ENCODE results near the gene ADAMTS12.
"Not testable (repeated sequence)": the region's sequence is repeated elsewhere in the genome, so short reads cannot be mapped to it uniquely, and the experiment has no call there.

DNA sequence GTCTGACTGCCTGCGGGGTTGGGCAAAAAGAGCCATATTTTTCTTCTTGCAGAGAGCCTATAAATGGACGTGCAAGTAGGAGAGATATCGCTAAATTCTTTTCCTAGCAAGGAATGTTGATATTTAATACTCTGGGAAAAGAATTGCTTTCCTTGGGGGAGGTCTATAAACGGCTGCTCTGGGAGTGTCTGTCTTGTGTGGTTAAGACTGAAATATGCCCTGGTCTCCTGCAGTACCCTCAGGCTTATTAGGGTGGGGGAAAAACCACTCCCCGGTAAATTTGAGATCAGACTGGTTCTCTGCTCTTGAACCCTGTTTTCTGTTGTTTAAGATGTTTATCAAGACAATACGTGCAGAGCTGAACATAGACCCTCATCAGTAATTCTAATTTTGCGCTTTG lies 14.5 kb upstream of the ADAMTS12 start:
- TF ChIP-seq, protein P1, sequence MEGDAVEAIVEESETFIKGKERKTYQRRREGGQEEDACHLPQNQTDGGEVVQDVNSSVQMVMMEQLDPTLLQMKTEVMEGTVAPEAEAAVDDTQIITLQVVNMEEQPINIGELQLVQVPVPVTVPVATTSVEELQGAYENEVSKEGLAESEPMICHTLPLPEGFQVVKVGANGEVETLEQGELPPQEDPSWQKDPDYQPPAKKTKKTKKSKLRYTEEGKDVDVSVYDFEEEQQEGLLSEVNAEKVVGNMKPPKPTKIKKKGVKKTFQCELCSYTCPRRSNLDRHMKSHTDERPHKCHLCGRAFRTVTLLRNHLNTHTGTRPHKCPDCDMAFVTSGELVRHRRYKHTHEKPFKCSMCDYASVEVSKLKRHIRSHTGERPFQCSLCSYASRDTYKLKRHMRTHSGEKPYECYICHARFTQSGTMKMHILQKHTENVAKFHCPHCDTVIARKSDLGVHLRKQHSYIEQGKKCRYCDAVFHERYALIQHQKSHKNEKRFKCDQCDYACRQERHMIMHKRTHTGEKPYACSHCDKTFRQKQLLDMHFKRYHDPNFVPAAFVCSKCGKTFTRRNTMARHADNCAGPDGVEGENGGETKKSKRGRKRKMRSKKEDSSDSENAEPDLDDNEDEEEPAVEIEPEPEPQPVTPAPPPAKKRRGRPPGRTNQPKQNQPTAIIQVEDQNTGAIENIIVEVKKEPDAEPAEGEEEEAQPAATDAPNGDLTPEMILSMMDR (optimal IDR thresholded peaks at IDR 0.05 in 1 of 3, IDR thresholded peaks at IDR 0.05 in 1 of 3, conservative IDR thresholded peaks at IDR 0.05 in 1 of 3; ENCODE audit: extremely low read depth in 1 of 3, insufficient read depth in 2 of 3, low read length in 3 of 3) = not testable (repeated sequence)
- TF ChIP-seq EZH2 (IDR thresholded peaks at IDR 0.05; ENCODE audit: low read length) = not testable (repeated sequence)
